NCI-H345 treated with DMSO at 0.1 percent for 48 hours (cell line): ENCODE results near the gene PCDHGB6.
"Not testable (repeated sequence)": the region's sequence is repeated elsewhere in the genome, so short reads cannot be mapped to it uniquely, and the experiment has no call there.

ENCODE experiments used
- DNase-seq: peaks from one replicate; lab custom pipeline; 2025; ENCODE audit not compliant: unreplicated experiment; lab: John Stamatoyannopoulos, UW

Gene PCDHGB6

GRCh38 chr5:141388661-141389060, 19.2 kb upstream of the PCDHGB6 start:
- DNase-seq: no peak

- no peak for DNase-seq
Observed at GRCh38 chr5:141389153-141390042, 18.4 kb upstream of the PCDHGB6 start.

GRCh38 chr5:141392429-141393198, 15.2 kb upstream of the PCDHGB6 start, which contains the start of gene PCDHGA8:
Gene PCDHGA8, plus strand, starts transcription at chr5:141392633. Its CDS starts 181 bp downstream, at chr5:141392814.
- DNase-seq: no peak

GRCh38 chr5:141393267-141393666, 14.6 kb upstream of the PCDHGB6 start:
- no peak for DNase-seq

GRCh38 chr5:141394401-141395187, 13.2 kb upstream of the PCDHGB6 start:
- not testable (repeated sequence) for DNase-seq

- DNase-seq: not testable (repeated sequence)
Observed at GRCh38 chr5:141397756-141398551, 9.9 kb upstream of the PCDHGB6 start, which contains the start of gene PCDHGB5. Gene PCDHGB5, plus strand, starts transcription at chr5:141397947. Its CDS starts 181 bp downstream, at chr5:141398128.

- no peak for DNase-seq
Observed at GRCh38 chr5:141398608-141399007, 9.2 kb upstream of the PCDHGB6 start.

- DNase-seq: no peak
Observed at GRCh38 chr5:141399555-141400258, 8.1 kb upstream of the PCDHGB6 start.

GRCh38 chr5:141402553-141403243, 5.1 kb upstream of the PCDHGB6 start, which contains the start of gene PCDHGA9:
Gene PCDHGA9, plus strand, starts transcription at chr5:141402778. Its CDS starts 175 bp downstream, at chr5:141402953.
- DNase-seq: no peak

- DNase-seq: no peak
Observed at GRCh38 chr5:141403387-141403786, 4.4 kb upstream of the PCDHGB6 start.

- no peak for DNase-seq
Observed at GRCh38 chr5:141409598-141410306, 1.9 kb downstream of the PCDHGB6 start.

GRCh38 chr5:141411575-141411974, 3.8 kb downstream of the PCDHGB6 start:
- DNase-seq: no peak

GRCh38 chr5:141412854-141413539, 5.2 kb downstream of the PCDHGB6 start, which contains the start of gene PCDHGA10:
Gene PCDHGA10, plus strand, starts transcription at chr5:141412987. Its CDS starts 189 bp downstream, at chr5:141413176.
- no peak for DNase-seq

- DNase-seq: no peak
Observed at GRCh38 chr5:141413540-141414069, 5.8 kb downstream of the PCDHGB6 start.

- DNase-seq: not testable (repeated sequence)
Observed at GRCh38 chr5:141414548-141415274, 6.9 kb downstream of the PCDHGB6 start.

GRCh38 chr5:141415275-141415618, 7.4 kb downstream of the PCDHGB6 start:
- not testable (repeated sequence) for DNase-seq
